SU-DHL-6 (cell line): ENCODE measurements around the gene SLX4IP.

Source experiments
- H2AFZ ChIP-seq: fragments of 200-600 bp; sonication (generic); 2 replicates; pipeline ENCODE4 v1.6.1; 2014; ENCODE audit warnings: low read depth, mild to moderate bottlenecking, moderate library complexity, mixed read lengths, antibody characterized with exemption, low read length; ENCODE audit not compliant: severe bottlenecking
- H3F3A ChIP-seq: fragments of 200-600 bp; shearing (Covaris generic); 2 replicates; pipeline ENCODE4 v1.6.0; 2016; ENCODE audit warnings: antibody characterized with exemption, mild to moderate bottlenecking; ENCODE audit not compliant: insufficient read depth
- H3K27ac ChIP-seq: fragments of 200-600 bp; sonication (generic); 2 replicates; pipeline ENCODE4 v1.5.1; 2016; ENCODE audit warnings: low read depth, mild to moderate bottlenecking, low read length, moderate library complexity, mixed read lengths
- H3K27me3 ChIP-seq: fragments of 200-600 bp; sonication (generic), shearing (Covaris generic); 2 replicates; pipeline ENCODE4 v1.6.0; 2014; ENCODE audit warnings: mild to moderate bottlenecking, low read length
- H3K36me3 ChIP-seq: fragments of 200-600 bp; sonication (generic); 2 replicates; pipeline ENCODE4 v1.6.1; 2014; ENCODE audit warnings: mild to moderate bottlenecking, low read length, mixed read lengths
- H3K4me2 ChIP-seq: fragments of 300-600, 200-600 bp; shearing (Covaris generic), sonication (generic); 2 replicates; pipeline ENCODE4 v1.6.0; 2014; ENCODE audit warnings: low read length, low read depth, mild to moderate bottlenecking; ENCODE audit not compliant: poor library complexity, severe bottlenecking
- H3K4me3 ChIP-seq: fragments of 200-600 bp; sonication (generic); 2 replicates; pipeline ENCODE4 v1.5.1; 2014; ENCODE audit warnings: antibody characterized with exemption, low read length, mild to moderate bottlenecking, mixed read lengths; ENCODE audit not compliant: insufficient read depth, poor library complexity, severe bottlenecking
- H3K79me2 ChIP-seq: fragments of 200-600 bp; sonication (generic); 2 replicates; pipeline ENCODE4 v1.6.1; 2014; ENCODE audit warnings: mild to moderate bottlenecking, low read length, moderate library complexity; ENCODE audit not compliant: insufficient read depth
- H3K9ac ChIP-seq: fragments of 200-600 bp; sonication (generic); 2 replicates; pipeline ENCODE4 v1.7.0; 2014; ENCODE audit warnings: mild to moderate bottlenecking, low read length
- H3K9me2 ChIP-seq: fragments of 200-600 bp; sonication (generic); replicated peaks from 2 replicates; pipeline ENCODE4 v1.6.1; 2014; ENCODE audit warnings: low read length; ENCODE audit not compliant: insufficient read depth
- H3K9me3 ChIP-seq: fragments of 200-600 bp; sonication (generic); 2 replicates; pipeline ENCODE4 v1.6.1; 2014; ENCODE audit warnings: low read length, mixed read lengths; ENCODE audit not compliant: insufficient read depth
- H4K20me1 ChIP-seq: fragments of 200-600 bp; sonication (generic); 2 replicates; pipeline ENCODE4 v1.6.1; 2014; ENCODE audit warnings: low read depth, mild to moderate bottlenecking, antibody characterized with exemption, low read length, moderate library complexity, mixed read lengths
- CTCF ChIP-seq: fragments of 200-600 bp; sonication (generic); IDR thresholded peaks from one replicate; pipeline ENCODE4 v1.5.1; 2017; ENCODE audit warnings: antibody characterized with exemption, mild to moderate bottlenecking, low read length, moderate library complexity; ENCODE audit not compliant: insufficient read depth, poor library complexity, severe bottlenecking
- EZH2phosphoT487 ChIP-seq: fragments of 200-600 bp; sonication (generic), shearing (Covaris generic); conservative IDR thresholded peaks from 2 replicates; pipeline ENCODE4 v1.6.1; 2018; ENCODE audit warnings: mild to moderate bottlenecking, antibody characterized with exemption, low read length, moderate library complexity, mixed read lengths

The SLX4IP gene

GRCh38 chr20:10561302-10561701 lies 126.2 kb downstream of the SLX4IP start:
- Histone ChIP-seq H2AFZ (no peak overlapping the region), H3K9ac (no peak overlapping the region), H3K9me2 (no peaks in the 10 kb centered on the region), H3K4me2 (no peak overlapping the region), H3K27ac (no peak overlapping the region), H3K4me3 (no peak overlapping the region), H4K20me1 (no peaks in the 10 kb centered on the region), H3K79me2 (no peaks in the 10 kb centered on the region), H3F3A (no peaks in the 10 kb centered on the region), H3K27me3 (no peaks in the 10 kb centered on the region), H3K36me3 (no peaks in the 10 kb centered on the region; the same call in 1 of the 2 replicates), H3K9me3 (no peaks in the 10 kb centered on the region)
- TF ChIP-seq EZH2phosphoT487 (no peak), CTCF (no peak)

DNA sequence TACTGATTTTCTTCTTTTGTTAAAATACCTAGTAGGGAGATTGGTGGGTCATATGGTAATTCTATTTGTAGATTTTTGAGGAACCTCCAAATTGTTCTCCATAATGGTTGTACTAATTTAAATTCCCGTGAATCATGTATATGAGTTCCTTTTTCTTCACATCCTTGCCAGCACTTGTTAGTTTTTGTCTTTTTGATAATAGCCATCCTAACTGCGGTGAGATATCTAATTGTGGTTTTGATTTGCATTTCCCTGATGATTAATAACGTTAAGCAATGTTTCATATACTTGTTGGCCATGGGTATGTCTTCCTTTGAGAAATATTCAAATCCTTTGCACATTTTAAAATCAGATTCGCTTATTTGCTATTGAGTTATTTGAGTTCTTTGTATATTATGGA lies 127.8 kb downstream of the SLX4IP start:
- Histone ChIP-seq H3K4me3 (no peak overlapping the region), H3K9me2 (no peaks in the 10 kb centered on the region), H3K36me3 (no peaks in the 10 kb centered on the region; the same call in 1 of the 2 replicates), H3K27me3 (no peaks in the 10 kb centered on the region), H3K4me2 (no peak overlapping the region), H3K9ac (no peak overlapping the region), H3F3A (no peaks in the 10 kb centered on the region), H2AFZ (no peak overlapping the region), H3K27ac (no peak overlapping the region), H4K20me1 (no peaks in the 10 kb centered on the region), H3K9me3 (no peaks in the 10 kb centered on the region), H3K79me2 (no peaks in the 10 kb centered on the region)
- TF ChIP-seq EZH2phosphoT487, result no peak
- no peak for TF ChIP-seq CTCF

GRCh38 chr20:10563935-10564492 lies 128.9 kb downstream of the SLX4IP start:
- H3K4me2 ChIP-seq, result no peak overlapping the region
- no peak overlapping the region for H2AFZ ChIP-seq
- H4K20me1 ChIP-seq, result no peaks in the 10 kb centered on the region
- H3K9me2 ChIP-seq, result no peaks in the 10 kb centered on the region
- H3K9ac ChIP-seq, result no peak overlapping the region
- H3K27ac ChIP-seq, result no peak overlapping the region
- no peaks in the 10 kb centered on the region; the same call in 1 of the 2 replicates for H3K36me3 ChIP-seq
- H3F3A ChIP-seq, result no peaks in the 10 kb centered on the region
- no peak overlapping the region for H3K4me3 ChIP-seq
- H3K79me2 ChIP-seq, result no peaks in the 10 kb centered on the region
- H3K9me3 ChIP-seq, result no peaks in the 10 kb centered on the region
- TF ChIP-seq CTCF (no peak), EZH2phosphoT487 (no peak)
- no peaks in the 10 kb centered on the region for H3K27me3 ChIP-seq
